COLO829 (cell line): ENCODE results near the gene SEMA3B.
"Not testable (repeated sequence)": the region's sequence is repeated elsewhere in the genome, so short reads cannot be mapped to it uniquely, and the experiment has no call there.

Experiments
- DNase-seq: peaks from one replicate; pipeline ENCODE4 v3.0.0; 2012; ENCODE audit warnings: low spot score

Gene SEMA3B

GRCh38 chr3:50294089-50294488 lies 25.1 kb downstream of the SEMA3B start:
- DNase-seq, result no peak

- DNase-seq, result no peak
Measured at GRCh38 chr3:50294492-50295403, 25.8 kb downstream of the SEMA3B start.

DNA sequence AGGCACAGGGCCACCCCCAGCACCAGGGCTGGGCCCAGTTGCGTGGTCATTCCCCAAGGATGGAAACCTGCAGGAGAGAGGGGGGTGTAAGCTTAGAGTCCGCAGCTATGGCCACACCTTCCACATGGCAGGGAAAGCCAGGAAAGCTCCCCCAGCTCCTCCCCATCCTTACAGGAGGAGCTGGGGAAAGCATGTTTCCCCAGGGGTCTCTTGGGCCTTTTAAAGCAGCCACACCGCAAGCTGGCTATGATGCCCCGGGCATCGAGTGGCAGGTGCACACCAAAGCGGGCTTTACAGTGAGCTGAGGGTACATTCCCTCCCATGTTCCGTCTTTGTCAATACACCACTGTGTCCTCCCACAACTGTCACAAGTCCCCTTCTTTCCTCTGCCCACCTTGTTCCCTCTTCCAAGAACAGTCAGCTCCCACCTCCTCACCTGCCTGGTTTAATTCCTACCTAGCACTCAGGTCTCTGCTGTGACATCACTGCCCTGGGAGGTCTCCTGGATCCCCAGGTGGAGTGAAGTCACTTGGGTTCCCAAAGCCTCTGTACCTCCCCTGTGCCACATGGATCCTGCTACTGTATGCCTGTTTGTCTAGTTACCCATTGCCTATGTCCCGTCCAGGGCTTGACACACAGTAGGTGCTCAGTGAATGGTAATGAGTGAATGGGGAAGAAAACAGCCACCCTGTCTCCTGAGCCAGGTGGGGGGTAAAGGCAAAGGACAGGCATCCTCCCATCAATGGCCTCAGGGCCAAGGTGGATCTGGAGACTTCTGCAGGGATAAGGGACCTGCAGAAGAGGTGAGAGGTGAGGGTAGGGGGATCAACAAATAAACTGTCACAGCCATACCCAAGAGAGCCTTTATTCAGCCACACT lies 26.8 kb downstream of the SEMA3B start:
- DNase-seq, result no peak

DNA sequence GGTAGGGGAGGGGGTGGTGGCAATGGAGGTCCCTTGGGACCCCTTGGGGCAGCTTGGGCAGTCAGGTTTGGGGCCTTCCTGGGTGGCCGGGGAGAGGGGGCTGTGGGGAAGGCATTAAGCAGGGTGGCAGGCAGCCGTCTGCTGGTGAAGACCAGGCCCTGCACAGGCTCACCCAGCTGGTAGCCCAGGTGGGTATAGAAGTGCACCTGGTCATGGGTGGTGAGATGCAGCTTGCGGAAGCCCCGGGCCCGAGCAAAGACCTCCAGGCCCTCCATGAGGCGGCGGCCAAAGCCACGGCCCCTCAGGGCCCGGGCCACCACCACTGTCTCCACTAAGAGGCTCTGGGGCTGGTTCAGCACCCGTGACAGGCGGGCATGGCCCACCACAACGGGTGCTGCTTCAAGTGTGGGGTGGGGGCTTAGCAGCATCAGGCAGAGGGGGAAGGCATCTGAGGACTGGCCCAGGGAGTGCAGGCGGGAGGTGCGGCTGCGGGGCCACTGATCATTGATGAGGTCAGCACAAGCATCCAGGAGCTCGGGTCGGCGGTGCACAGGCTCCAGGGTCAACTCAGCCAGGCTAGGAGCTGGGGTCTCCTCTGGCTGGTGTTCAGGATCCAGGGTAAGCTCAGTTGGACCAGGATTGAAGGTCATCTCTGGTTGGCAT lies 27.9 kb downstream of the SEMA3B start:
- no peak for DNase-seq

DNA sequence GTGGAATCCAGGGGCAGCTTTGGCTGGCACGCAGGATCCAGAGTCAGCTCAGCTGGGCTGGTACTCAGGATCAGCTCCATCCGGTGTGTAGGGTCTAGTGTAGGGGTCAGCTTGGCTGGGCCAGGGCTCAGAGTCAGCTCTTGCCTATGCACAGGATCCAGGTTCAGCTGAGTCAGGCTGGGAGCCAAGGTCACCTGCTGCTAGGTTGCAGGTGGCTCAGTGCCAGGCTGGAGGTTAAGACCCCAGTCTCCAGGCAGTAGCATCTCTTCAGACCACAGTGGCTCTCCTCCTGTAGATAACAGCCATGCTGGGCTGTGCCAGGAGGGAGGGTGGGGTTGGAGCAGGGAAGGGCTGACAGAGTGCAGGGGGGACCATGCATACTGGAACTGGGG lies 28.4 kb downstream of the SEMA3B start:
- DNase-seq, result no peak

DNA sequence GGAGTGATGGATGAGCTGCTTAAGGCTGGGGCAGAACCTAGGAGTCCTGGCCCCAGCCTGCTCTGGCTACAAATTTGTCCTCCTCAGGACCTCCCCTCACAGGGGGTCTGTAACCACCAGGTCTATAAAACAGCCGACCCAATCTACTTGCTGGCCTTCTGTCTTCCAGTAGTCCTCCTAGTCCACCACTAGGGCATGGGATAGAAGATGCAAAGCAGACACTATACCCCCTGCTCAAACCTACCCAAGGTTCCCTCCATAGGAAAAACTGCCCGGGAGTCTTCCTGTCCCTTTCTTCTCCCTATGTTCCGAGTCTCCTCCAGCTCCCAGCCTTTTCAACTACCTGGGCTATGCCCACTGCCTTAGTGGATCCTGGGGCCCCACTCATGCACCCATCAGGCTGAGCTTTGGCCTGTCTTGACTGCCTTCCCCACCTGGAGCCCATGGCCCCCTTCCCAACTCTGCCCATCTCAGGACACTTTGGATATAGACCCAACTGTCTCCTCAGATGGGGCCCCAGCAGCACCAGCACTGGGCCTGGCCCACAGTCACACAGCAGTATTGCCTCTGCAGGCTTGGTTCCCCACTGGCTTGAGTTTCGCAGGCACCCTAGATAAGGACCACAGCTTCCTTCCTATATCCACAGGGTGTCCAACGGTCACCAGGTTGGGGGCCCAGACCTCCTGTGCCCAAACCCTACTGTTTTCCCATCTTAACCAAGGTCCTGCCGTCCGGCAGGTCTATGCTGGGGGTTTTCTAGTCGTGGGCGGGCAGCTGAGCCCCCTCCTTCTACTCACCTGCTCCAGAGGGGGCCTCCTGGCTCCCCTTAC lies 29.2 kb downstream of the SEMA3B start:
- DNase-seq, result no peak

DNA sequence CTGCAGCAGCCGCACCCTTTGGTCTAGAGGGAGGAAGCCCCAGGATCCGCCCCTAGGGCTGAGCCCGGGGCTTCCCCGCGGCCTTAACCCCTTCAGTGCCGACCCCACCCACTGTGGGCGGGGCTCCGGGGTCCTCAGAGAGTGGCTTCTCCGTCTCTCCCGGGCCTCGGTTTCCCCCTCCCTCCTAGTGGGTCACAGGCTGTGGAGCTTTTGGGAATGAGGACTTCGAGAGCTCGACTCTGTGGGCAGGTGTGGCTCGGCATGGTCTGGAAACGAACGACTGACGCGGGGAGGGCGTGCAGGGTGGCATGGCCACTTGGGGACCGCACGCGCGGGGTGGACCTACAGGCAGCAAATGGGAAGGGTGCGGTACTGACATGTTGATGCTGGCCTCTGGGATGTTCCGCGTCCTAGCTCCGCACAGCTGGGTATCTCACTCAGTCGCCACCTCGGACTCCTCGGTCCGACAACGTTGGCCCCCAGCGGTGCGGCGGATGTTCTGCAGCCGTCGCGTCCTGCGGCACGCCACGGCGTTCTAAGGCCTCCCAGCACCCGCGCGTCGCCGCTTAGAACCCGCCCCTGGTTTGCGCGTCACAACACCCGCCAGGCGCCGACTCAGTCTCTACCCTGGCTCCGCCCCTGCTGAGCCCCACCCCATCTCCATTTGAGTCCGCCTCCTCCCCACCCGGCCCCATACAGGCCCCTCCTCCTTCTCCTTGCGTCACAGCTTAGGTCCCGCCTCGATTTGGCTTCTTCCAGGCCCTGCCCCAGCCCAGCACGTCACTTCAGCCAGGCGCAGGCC lies 30.1 kb downstream of the SEMA3B start, which contains the start of the genes HYAL3 and NAA80:
Gene HYAL3 (minus strand): TSS at position 570 of the 802 bp plus-strand sequence. CDS start 3,803 bp downstream, outside the sequence.
Gene NAA80 (minus strand): TSS at position 570 of the 802 bp plus-strand sequence. CDS start 1,942 bp downstream, outside the sequence.
- peak; percentile 99 for DNase-seq

GRCh38 chr3:50299638-50299928 lies 30.6 kb downstream of the SEMA3B start:
- no peak for DNase-seq

DNA sequence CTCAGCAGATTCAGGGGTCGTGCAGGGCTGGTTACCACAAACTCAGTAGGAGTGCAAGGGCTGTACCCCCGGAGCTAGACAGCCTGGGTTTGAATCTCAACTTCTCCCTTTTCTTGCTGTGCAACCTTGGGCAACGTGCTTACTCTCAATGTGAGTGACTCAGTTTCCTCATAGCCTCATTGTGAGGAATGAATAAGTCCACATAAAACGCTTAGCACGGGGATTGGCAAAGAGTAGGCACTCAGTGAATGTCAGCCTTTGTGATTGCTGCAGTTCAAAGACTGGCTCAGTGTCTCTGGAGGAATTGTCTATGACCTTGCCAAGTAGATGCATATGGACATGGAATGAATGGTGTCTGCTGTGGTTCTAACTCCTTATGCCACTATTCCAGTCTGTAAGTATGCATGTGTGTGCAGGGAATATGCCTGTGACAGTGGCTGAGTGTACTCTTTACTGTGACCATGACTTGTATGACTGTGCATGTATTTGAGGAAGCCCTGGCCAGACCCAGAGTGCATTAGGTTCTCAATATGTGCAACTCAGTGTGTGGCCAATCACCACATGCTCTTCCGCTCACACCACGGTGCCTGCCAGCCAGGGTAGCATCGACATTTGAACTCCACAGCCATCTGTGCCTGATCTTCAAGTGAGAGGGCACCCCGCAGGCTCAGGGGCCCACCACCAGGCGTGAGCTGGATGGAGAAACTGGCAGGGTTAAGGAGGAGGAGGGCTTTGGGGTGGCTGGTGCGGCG lies 31.2 kb downstream of the SEMA3B start:
- peak; percentile 79 for DNase-seq

- no peak for DNase-seq
Measured at GRCh38 chr3:50300681-50301254, 31.8 kb downstream of the SEMA3B start.

- no peak for DNase-seq
Measured at GRCh38 chr3:50302095-50303012, 33.4 kb downstream of the SEMA3B start.

DNA sequence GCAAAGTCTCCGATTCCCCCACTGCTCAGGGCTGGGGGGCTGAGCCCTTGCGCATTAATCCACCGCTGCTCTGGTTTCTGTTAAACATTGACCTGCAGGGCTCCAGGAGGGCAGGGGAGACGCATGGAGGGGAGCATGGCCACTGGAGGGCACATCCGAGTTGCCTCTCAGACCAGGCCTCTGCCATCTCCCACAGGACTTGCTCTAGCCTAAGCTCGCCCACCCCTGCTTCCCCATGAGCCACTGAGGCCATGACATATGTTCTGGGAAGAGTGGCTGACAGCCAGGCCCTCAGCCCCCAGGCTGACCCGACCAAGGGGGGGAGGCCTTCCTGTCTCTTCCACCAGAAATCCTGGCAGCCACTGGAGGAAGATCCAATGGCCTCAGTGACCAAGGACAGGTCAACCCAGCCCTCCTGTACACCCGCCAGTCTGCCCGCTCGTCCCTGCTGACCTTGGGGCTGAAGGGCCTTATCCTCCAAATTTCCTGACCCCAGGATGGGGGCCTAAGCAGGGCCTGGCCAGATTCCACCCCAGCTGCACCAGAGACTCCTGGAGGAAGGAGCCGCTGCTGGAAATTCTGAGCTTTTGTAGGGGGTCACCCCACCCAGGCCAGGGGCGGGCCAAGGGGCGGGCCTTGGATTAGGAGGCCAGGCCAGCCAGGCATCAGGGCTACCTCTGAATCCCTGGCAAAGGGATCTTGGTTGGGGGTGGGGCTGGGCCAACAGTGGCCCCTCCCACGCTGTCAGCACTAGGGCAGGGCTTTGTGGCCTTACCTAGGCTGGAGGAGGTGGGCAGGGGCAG lies 34.3 kb downstream of the SEMA3B start, which contains the start of gene HYAL1:
Gene HYAL1 (minus strand): TSS at position 562 of the 803 bp plus-strand sequence. CDS start 618 bp downstream, outside the sequence.
- no peak for DNase-seq

- no peak for DNase-seq
Measured at GRCh38 chr3:50304601-50305000, 35.7 kb downstream of the SEMA3B start.

- not testable (repeated sequence) for DNase-seq
Measured at GRCh38 chr3:50312041-50312440, 43.1 kb downstream of the SEMA3B start.

- no peak for DNase-seq
Measured at GRCh38 chr3:50314342-50314741, 45.4 kb downstream of the SEMA3B start.

DNA sequence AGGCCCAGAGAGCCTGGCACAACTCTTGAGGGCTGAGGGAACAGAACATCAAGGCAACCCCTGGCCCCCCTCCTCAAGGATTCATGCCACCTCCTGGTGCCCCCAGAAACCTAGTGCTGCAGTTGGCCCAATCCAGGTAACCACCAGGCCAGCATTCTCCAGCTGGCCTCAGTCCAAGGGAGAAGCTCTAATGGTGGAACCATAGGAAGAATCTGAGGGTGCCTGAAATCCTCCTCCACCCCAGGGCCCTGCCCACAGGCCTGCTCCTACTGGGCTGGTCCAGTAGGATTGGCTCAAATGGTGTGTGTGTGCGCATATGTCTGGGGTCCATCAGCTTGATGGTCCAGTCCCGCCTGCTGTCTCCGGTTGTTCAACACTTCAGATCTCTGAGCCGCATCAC lies 45.9 kb downstream of the SEMA3B start:
- DNase-seq, result no peak

DNA sequence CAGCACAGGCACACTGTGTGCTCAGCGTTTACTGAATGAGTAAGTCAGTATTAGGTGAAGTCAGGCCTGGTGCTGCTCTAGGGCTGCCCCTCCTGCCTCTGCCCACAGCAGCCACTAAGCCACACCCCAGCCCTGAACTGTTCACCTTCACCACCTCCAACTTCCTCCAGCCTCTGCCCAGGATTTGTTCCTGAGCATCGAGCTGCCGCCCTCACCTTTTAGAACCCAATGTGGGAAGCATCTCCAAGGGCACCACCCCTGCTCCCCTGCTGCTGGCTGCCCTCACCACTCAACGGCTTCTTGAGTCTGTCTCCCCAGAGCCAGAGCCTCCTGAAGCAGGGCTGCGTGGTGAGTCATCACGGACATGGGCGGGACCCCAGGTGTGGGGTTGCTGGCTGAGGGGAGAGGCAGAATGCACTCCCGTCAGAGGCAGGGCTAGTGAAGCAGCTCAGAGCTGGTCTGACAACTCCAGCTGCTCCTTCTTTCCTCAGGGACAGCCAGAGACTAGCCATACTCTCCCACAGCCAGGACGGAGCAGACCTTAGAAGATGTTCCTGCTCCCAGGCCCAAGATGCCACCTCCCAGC lies 47.8 kb downstream of the SEMA3B start:
- DNase-seq, result no peak
